Ishikawa (cell line): ENCODE measurements around the gene NOL4L.

Experiments used
- CEBPB ChIP-seq: IDR thresholded peaks from 2 replicates; pipeline ENCODE4 v1.6.1; 2012
- CREB1 ChIP-seq: IDR thresholded peaks from 2 replicates; pipeline ENCODE4 v1.6.1; 2012; ENCODE audit warnings: low read depth
- EGR1 ChIP-seq: IDR thresholded peaks from 2 replicates; pipeline ENCODE4 v1.6.1; 2012
- EP300 ChIP-seq: IDR thresholded peaks from 2 replicates; pipeline ENCODE4 v1.6.1; 2012; ENCODE audit warnings: borderline replicate concordance
- FOXM1 ChIP-seq: IDR thresholded peaks from 2 replicates; pipeline ENCODE4 v1.6.1; 2012; ENCODE audit warnings: low read depth, borderline replicate concordance
- MAX ChIP-seq: IDR thresholded peaks from 2 replicates; pipeline ENCODE4 v1.6.1; 2012
- NFIC ChIP-seq: IDR thresholded peaks from 2 replicates; pipeline ENCODE4 v1.6.1; 2012
- RAD21 ChIP-seq: IDR thresholded peaks from 2 replicates; pipeline ENCODE4 v1.6.1; 2012; ENCODE audit warnings: low read depth
- REST ChIP-seq: IDR thresholded peaks from 2 replicates; pipeline ENCODE4 v1.6.1; 2012; ENCODE audit warnings: low read depth, mild to moderate bottlenecking
- TAF1 ChIP-seq: IDR thresholded peaks from 2 replicates; pipeline ENCODE4 v1.6.1; 2012; ENCODE audit warnings: low read depth, mild to moderate bottlenecking
- TCF12 ChIP-seq: IDR thresholded peaks from 2 replicates; pipeline ENCODE4 v1.6.1; 2012; ENCODE audit warnings: low read depth
- TEAD4 ChIP-seq: IDR thresholded peaks from 2 replicates; pipeline ENCODE4 v1.6.1; 2012
- USF1 ChIP-seq: IDR thresholded peaks from 2 replicates; pipeline ENCODE4 v1.6.1; 2012
- YY1 ChIP-seq: IDR thresholded peaks from 2 replicates; pipeline ENCODE4 v1.6.1; 2012; ENCODE audit warnings: low read depth
- ZBTB7A ChIP-seq: IDR thresholded peaks from 2 replicates; pipeline ENCODE4 v1.6.1; 2012; ENCODE audit warnings: low read depth

Gene NOL4L

GRCh38 chr20:32450484-32451061 lies 134.6 kb downstream of the NOL4L start:
- no peak for TF ChIP-seq CREB1
- TF ChIP-seq NFIC: no peak
- TF ChIP-seq USF1: no peak
- TF ChIP-seq FOXM1: no peak
- no peak for TF ChIP-seq REST
- TF ChIP-seq TEAD4: no peak
- no peak for TF ChIP-seq EP300
- no peak for TF ChIP-seq CEBPB
- TF ChIP-seq TAF1: no peak
- TF ChIP-seq YY1: no peak

GRCh38 chr20:32449890-32450401 lies 135.2 kb downstream of the NOL4L start:
- TF ChIP-seq REST (no peak), ZBTB7A (no peak), EGR1 (no peak), CREB1 (no peak), TCF12 (no peak), TEAD4 (no peak), MAX (no peak), FOXM1 (no peak), USF1 (no peak), RAD21 (no peak), NFIC (no peak), CEBPB (no peak), TAF1 (no peak), EP300 (no peak), YY1 (no peak)

GRCh38 chr20:32449057-32449889 lies 135.9 kb downstream of the NOL4L start:
- TF ChIP-seq REST (no peak), FOXM1 (no peak), TCF12 (no peak), EGR1 (no peak), TEAD4 (no peak), EP300 (no peak)

- TF ChIP-seq YY1 (no peak), MAX (no peak), CEBPB (no peak), RAD21 (no peak), TCF12 (no peak), NFIC (no peak), FOXM1 (no peak), CREB1 (no peak), EGR1 (no peak), USF1 (no peak), REST (no peak), TAF1 (no peak), TEAD4 (no peak), EP300 (no peak), ZBTB7A (no peak)
Observed at GRCh38 chr20:32448306-32449056, 136.7 kb downstream of the NOL4L start.
